ENCODE measurements around the gene FKBP1A. TPM values are rescaled to one million over a fixed set of nuclear protein-coding genes. Genes with fewer than 3 reads are reported as not detected.

FKBP1A gene
- total RNA-seq, 1 donor from 2014 or later, result 164 TPM

Other genes with a start within 250 kb of the FKBP1A start
- 1.4 TPM for gene TMEM74B, start 208.1 kb downstream of the FKBP1A start, total RNA-seq
- 0.24 TPM for gene C20orf202, start 189.6 kb downstream of the FKBP1A start, total RNA-seq
- gene RAD21L1, start 167.0 kb downstream of the FKBP1A start, total RNA-seq, result not detected
- 0.64 TPM for gene SNPH, start 126.8 kb downstream of the FKBP1A start, total RNA-seq
- gene SDCBP2, start 63.9 kb downstream of the FKBP1A start, total RNA-seq, result 107 TPM
- gene NSFL1C, start 73.8 kb upstream of the FKBP1A start, total RNA-seq, result 88.7 TPM
- gene SIRPB2, start 98.4 kb upstream of the FKBP1A start, total RNA-seq, result 1.0 TPM
- gene SIRPD, start 164.7 kb upstream of the FKBP1A start, total RNA-seq, result not detected
- 3.5 TPM for gene SIRPB1, start 227.0 kb upstream of the FKBP1A start, total RNA-seq

All from esophagus mucosa (tissue), 1 donor.